ENCODE data around the gene LRP10. TPM values are rescaled to one million over a fixed set of nuclear protein-coding genes. Genes with fewer than 3 reads are reported as not detected.

Gene LRP10
- total RNA-seq, 1 donor from 2014 or later, result 43.1 TPM

GRCh38 chr14:22896760-22897159 is 25.2 kb downstream of the LRP10 start:
- peaks cover 14% of the 10 kb centered on the region for H3K36me3 Mint-ChIP-seq (ENCODE audit: insufficient read depth)
- no peak overlapping the region for H3K4me3 Mint-ChIP-seq (ENCODE audit: low read depth)
- no peaks in the 10 kb centered on the region for H3K4me1 Mint-ChIP-seq (ENCODE audit: low read depth)
- H3K9me3 Mint-ChIP-seq (ENCODE audit: low read depth), result no peaks in the 10 kb centered on the region
- H3K27ac Mint-ChIP-seq, result no peak overlapping the region
- DNase-seq (ENCODE audit: low spot score, unreplicated experiment), result no peak
- no peaks in the 10 kb centered on the region for H3K27me3 Mint-ChIP-seq
- TF ChIP-seq CTCF (IDR thresholded peaks at IDR 0.05; ENCODE audit: unreplicated experiment), result no peak

GRCh38 chr14:22897357-22897756 is 25.8 kb downstream of the LRP10 start:
- Mint-ChIP-seq H3K27me3 (no peaks in the 10 kb centered on the region), H3K4me3 (ENCODE audit: low read depth) (no peak overlapping the region), H3K9me3 (ENCODE audit: low read depth) (no peaks in the 10 kb centered on the region), H3K27ac (no peak overlapping the region), H3K4me1 (ENCODE audit: low read depth) (no peaks in the 10 kb centered on the region), H3K36me3 (ENCODE audit: insufficient read depth) (peaks cover 15% of the 10 kb centered on the region)
- TF ChIP-seq CTCF (IDR thresholded peaks at IDR 0.05; ENCODE audit: unreplicated experiment), result no peak
- DNase-seq (ENCODE audit: low spot score, unreplicated experiment), result no peak

GRCh38 chr14:22898302-22899090 is 27.0 kb downstream of the LRP10 start:
- TF ChIP-seq CTCF (IDR thresholded peaks at IDR 0.05; ENCODE audit: unreplicated experiment), result no peak
- Mint-ChIP-seq H3K9me3 (ENCODE audit: low read depth) (no peaks in the 10 kb centered on the region), H3K36me3 (ENCODE audit: insufficient read depth) (peaks cover 15% of the 10 kb centered on the region), H3K4me3 (ENCODE audit: low read depth) (no peak overlapping the region), H3K27me3 (no peaks in the 10 kb centered on the region), H3K27ac (peak overlapping the region; percentile 29), H3K4me1 (ENCODE audit: low read depth) (no peaks in the 10 kb centered on the region)
- no peak for DNase-seq (ENCODE audit: low spot score, unreplicated experiment)

GRCh38 chr14:22900081-22900799 is 28.7 kb downstream of the LRP10 start:
- TF ChIP-seq CTCF (IDR thresholded peaks at IDR 0.05; ENCODE audit: unreplicated experiment), result peak; percentile 60
- H3K27me3 Mint-ChIP-seq, result no peaks in the 10 kb centered on the region
- H3K4me1 Mint-ChIP-seq (ENCODE audit: low read depth), result no peaks in the 10 kb centered on the region
- no peaks in the 10 kb centered on the region for H3K9me3 Mint-ChIP-seq (ENCODE audit: low read depth)
- peaks cover 24% of the 10 kb centered on the region for H3K36me3 Mint-ChIP-seq (ENCODE audit: insufficient read depth)
- H3K27ac Mint-ChIP-seq, result no peak overlapping the region
- no peak overlapping the region for H3K4me3 Mint-ChIP-seq (ENCODE audit: low read depth)
- no peak for DNase-seq (ENCODE audit: low spot score, unreplicated experiment)

- H3K4me3 Mint-ChIP-seq (ENCODE audit: low read depth), result no peak overlapping the region
- no peak for DNase-seq (ENCODE audit: low spot score, unreplicated experiment)
- no peak overlapping the region for H3K27ac Mint-ChIP-seq
- no peak for TF ChIP-seq CTCF (IDR thresholded peaks at IDR 0.05; ENCODE audit: unreplicated experiment)
- H3K4me1 Mint-ChIP-seq (ENCODE audit: low read depth), result no peaks in the 10 kb centered on the region
- no peaks in the 10 kb centered on the region for H3K9me3 Mint-ChIP-seq (ENCODE audit: low read depth)
- peaks cover 36% of the 10 kb centered on the region for H3K36me3 Mint-ChIP-seq (ENCODE audit: insufficient read depth)
- no peaks in the 10 kb centered on the region for H3K27me3 Mint-ChIP-seq
Measured at GRCh38 chr14:22901799-22902198, 30.3 kb downstream of the LRP10 start.
